ENCODE results near the gene INKA2. TPM values are rescaled to one million over a fixed set of nuclear protein-coding genes. Genes with fewer than 3 reads are reported as not detected.

INKA2 gene
- total and polyA plus RNA-seq, 2 donors (not counting 1 experiment from before 2014, with no cell fraction given), result 3.5 to 25.4 TPM

GRCh38 chr1:111768625-111769024, 29.4 kb upstream of the INKA2 start:
- no peak overlapping the region for H3K4me2 ChIP-seq (ENCODE audit: extremely low read depth, insufficient read depth, low read length)
- no peaks in the 10 kb centered on the region for H3K79me2 ChIP-seq (ENCODE audit: control insufficient read depth, insufficient read depth, low read length)
- H3K4me1 ChIP-seq (ENCODE audit: control insufficient read depth, extremely low read depth, insufficient read depth, low read length), result no peaks in the 10 kb centered on the region
- H3K4me3 ChIP-seq (replicated peaks in 1 of 4; ENCODE audit: control extremely low read depth in 1 of 4, insufficient read depth in 1 of 4, low read depth in 3 of 4, low read length in 4 of 4), result no peak overlapping the region
- H2AFZ ChIP-seq (ENCODE audit: low read length), result no peak overlapping the region
- no peak overlapping the region for H3K9ac ChIP-seq (ENCODE audit: insufficient read depth, low read length)
- TF ChIP-seq CTCF (conservative IDR thresholded peaks at IDR 0.05 in 1 of 2, IDR thresholded peaks at IDR 0.05 in 1 of 2; ENCODE audit: low read depth in 1 of 2, low read length in 2 of 2) (no peak), EZH2 (IDR thresholded peaks at IDR 0.05; ENCODE audit: low read length, missing control alignments) (no peak)
- H3K9me3 ChIP-seq (ENCODE audit: control insufficient read depth, insufficient read depth, low read depth, low read length), result no peaks in the 10 kb centered on the region
- no peaks in the 10 kb centered on the region for H3K27me3 ChIP-seq (ENCODE audit: control insufficient read depth, insufficient read depth, low read length)
- H3K27ac ChIP-seq (ENCODE audit: insufficient read depth, low read length), result no peak overlapping the region
- peaks cover 2% of the 10 kb centered on the region for H3K36me3 ChIP-seq (ENCODE audit: control insufficient read depth, insufficient read depth, low read length)
- DNase-seq (ENCODE audit: low read depth in 2 of 2), result no peak
- H4K20me1 ChIP-seq (ENCODE audit: control insufficient read depth, extremely low read depth, insufficient read depth, low read length), result no peaks in the 10 kb centered on the region

GRCh38 chr1:111768023-111768422, 28.8 kb upstream of the INKA2 start:
- H3K9ac ChIP-seq (ENCODE audit: insufficient read depth, low read length), result no peak overlapping the region
- DNase-seq (ENCODE audit: low read depth in 2 of 2), result no peak
- H3K36me3 ChIP-seq (ENCODE audit: control insufficient read depth, insufficient read depth, low read length), result peaks cover 3% of the 10 kb centered on the region
- H2AFZ ChIP-seq (ENCODE audit: low read length), result no peak overlapping the region
- H3K9me3 ChIP-seq (ENCODE audit: control insufficient read depth, insufficient read depth, low read depth, low read length), result no peaks in the 10 kb centered on the region
- no peak for TF ChIP-seq CTCF (conservative IDR thresholded peaks at IDR 0.05 in 1 of 2, IDR thresholded peaks at IDR 0.05 in 1 of 2; ENCODE audit: low read depth in 1 of 2, low read length in 2 of 2)
- TF ChIP-seq EZH2 (IDR thresholded peaks at IDR 0.05; ENCODE audit: low read length, missing control alignments), result no peak
- no peak overlapping the region for H3K4me2 ChIP-seq (ENCODE audit: extremely low read depth, insufficient read depth, low read length)
- no peaks in the 10 kb centered on the region for H3K27me3 ChIP-seq (ENCODE audit: control insufficient read depth, insufficient read depth, low read length)
- no peaks in the 10 kb centered on the region for H3K79me2 ChIP-seq (ENCODE audit: control insufficient read depth, insufficient read depth, low read length)
- no peaks in the 10 kb centered on the region for H3K4me1 ChIP-seq (ENCODE audit: control insufficient read depth, extremely low read depth, insufficient read depth, low read length)
- no peak overlapping the region for H3K27ac ChIP-seq (ENCODE audit: insufficient read depth, low read length)
- no peak overlapping the region for H3K4me3 ChIP-seq (replicated peaks in 1 of 4; ENCODE audit: control extremely low read depth in 1 of 4, insufficient read depth in 1 of 4, low read depth in 3 of 4, low read length in 4 of 4)
- H4K20me1 ChIP-seq (ENCODE audit: control insufficient read depth, extremely low read depth, insufficient read depth, low read length), result no peaks in the 10 kb centered on the region

- no peak overlapping the region for H2AFZ ChIP-seq (ENCODE audit: low read length)
- DNase-seq (ENCODE audit: low read depth in 2 of 2), result no peak
- no peak overlapping the region for H3K9ac ChIP-seq (ENCODE audit: insufficient read depth, low read length)
- H3K4me3 ChIP-seq (replicated peaks in 1 of 4; ENCODE audit: control extremely low read depth in 1 of 4, insufficient read depth in 1 of 4, low read depth in 3 of 4, low read length in 4 of 4), result no peak overlapping the region
- H3K27ac ChIP-seq (ENCODE audit: insufficient read depth, low read length), result no peak overlapping the region
- H3K9me3 ChIP-seq (ENCODE audit: control insufficient read depth, insufficient read depth, low read depth, low read length), result no peaks in the 10 kb centered on the region
- no peaks in the 10 kb centered on the region for H4K20me1 ChIP-seq (ENCODE audit: control insufficient read depth, extremely low read depth, insufficient read depth, low read length)
- TF ChIP-seq EZH2 (IDR thresholded peaks at IDR 0.05; ENCODE audit: low read length, missing control alignments) (no peak), CTCF (conservative IDR thresholded peaks at IDR 0.05 in 1 of 2, IDR thresholded peaks at IDR 0.05 in 1 of 2; ENCODE audit: low read depth in 1 of 2, low read length in 2 of 2) (no peak)
- peaks cover 8% of the 10 kb centered on the region for H3K79me2 ChIP-seq (ENCODE audit: control insufficient read depth, insufficient read depth, low read length)
- peaks cover 6% of the 10 kb centered on the region for H3K36me3 ChIP-seq (ENCODE audit: control insufficient read depth, insufficient read depth, low read length)
- no peak overlapping the region for H3K4me2 ChIP-seq (ENCODE audit: extremely low read depth, insufficient read depth, low read length)
- H3K27me3 ChIP-seq (ENCODE audit: control insufficient read depth, insufficient read depth, low read length), result no peaks in the 10 kb centered on the region
- H3K4me1 ChIP-seq (ENCODE audit: control insufficient read depth, extremely low read depth, insufficient read depth, low read length), result peaks cover 7% of the 10 kb centered on the region
These were observed 23.1 kb upstream of the INKA2 start for GRCh38 chr1:111762332-111762731.

Data from fibroblast of lung (primary cell).